Right cardiac atrium (tissue), 5 donors: ENCODE results near the gene MEGF9. TPM values are rescaled to one million over a fixed set of nuclear protein-coding genes. Genes with fewer than 3 reads are reported as not detected.

ENCODE experiments used
- ATAC-seq, 2 donors: fragments of 200-7000 bp; cut with Tn5 transposase; one replicate each; pipeline versions ENCODE4 v1.8.0 to v1.9.1; 2020; ENCODE audit warnings: moderate library complexity in 2 of 2, mild to moderate bottlenecking in 1 of 2
- DNase-seq, 3 donors: peaks; one replicate each; pipeline ENCODE4 v3.0.0-alpha.2; 2020
- H3K27ac ChIP-seq: one replicate; pipeline ENCODE4 v1.5.1; 2013; ENCODE audit warnings: mild to moderate bottlenecking, low read length, control low read depth, moderate library complexity
- H3K27me3 ChIP-seq: one replicate; pipeline ENCODE4 v1.6.1; 2013; ENCODE audit not compliant: control insufficient read depth, insufficient read depth
- H3K4me1 ChIP-seq: one replicate; pipeline ENCODE4 v1.6.1; 2013; ENCODE audit warnings: low read length; ENCODE audit not compliant: control insufficient read depth, insufficient read depth
- H3K4me3 ChIP-seq: one replicate; pipeline ENCODE4 v1.5.1; 2013; ENCODE audit warnings: low read length, control low read depth
- H3K9me3 ChIP-seq: one replicate; pipeline ENCODE4 v1.6.1; 2013; ENCODE audit warnings: low read length; ENCODE audit not compliant: control insufficient read depth
- WGBS: extraction: QIAGEN DNeasy Blood & Tissue Kit; methylation state at CpG from one replicate; pipeline ENCODE4 v1.1.7; 2013; 5-methylcytosine and 5-hydroxymethylcytosine counted together
- intact Hi-C, 4 donors: fragments of 100-400 bp; cut with DNase I; formaldehyde crosslinking; loops; one replicate each; pipeline versions ENCODE4 v1.11.0 to v1.14.0; 2022 to 2023
- long read RNA-seq, 4 donors: library from polyadenylated mRNA; unstranded; transcript quantifications; one replicate each; pipeline ENCODE4 v2.0.0, GENCODE V29; 2020 to 2021
- polyA plus RNA-seq: library from polyadenylated mRNA; stranded (reverse); fragments of 200-250 nt; gene quantifications from one replicate; pipeline ENCODE4 v1.2.3, GENCODE V29; 2013
- total RNA-seq, 4 donors: library from RNA; stranded (reverse); fragmentation: NEBNext Ultra II Directional; extraction: Animal tissue kit (Norgen Biotek cat#: 25700); gene quantifications; one replicate each; pipeline ENCODE4 v1.2.1, GENCODE V29; 2021
- donor health status: healthy with polysubstance abuse.
- donor health status: DM: no; HTN: yes; CAD: no.
- donor health status: DM: no; HTN: no; CAD: no.
- donor health status: DM: no; HTN: yes; CAD: no; lungs with severe emphysema.
- donor health status: DM: yes; HTN: yes; CAD: no.

Gene MEGF9
- total RNA-seq: 10 to 100 TPM; 11.5 to 15.1 (median 13.7) TPM
- 6.2 TPM for polyA plus RNA-seq
- long read RNA-seq, donor 1, partial matches to known transcripts: 2 of 7 reads
- long read RNA-seq, donor 1, other reads (novel, unspliced or antisense): 5 of 7 reads
- long read RNA-seq, donor 2, full-length matches to known transcripts: 1 of 4 reads
- long read RNA-seq, donor 2, partial matches to known transcripts: 1 of 4 reads
- long read RNA-seq, donor 2, other reads (novel, unspliced or antisense): 2 of 4 reads
- long read RNA-seq, donor 3, partial matches to known transcripts: 4 of 8 reads
- long read RNA-seq, donor 3, other reads (novel, unspliced or antisense): 4 of 8 reads
- long read RNA-seq, donor 4, full-length matches to known transcripts: 1 of 3 reads
- long read RNA-seq, donor 4, partial matches to known transcripts: 0 of 3 reads
- long read RNA-seq, donor 4, other reads (novel, unspliced or antisense): 2 of 3 reads

- no peaks in the 10 kb centered on the region for H3K9me3 ChIP-seq
- H3K4me3 ChIP-seq: peak within 1 kb of the TSS; percentile 85
- ATAC-seq: peak; percentile 98
- peak within 1 kb of the TSS; percentile 16 for H3K27ac ChIP-seq
- under 1% methylated on average over 102 of the region's 102 CpGs for WGBS
- H3K27me3 ChIP-seq: no peaks in the 10 kb centered on the region
- no peaks in the 10 kb centered on the region for H3K4me1 ChIP-seq
- intact Hi-C loops: no loop called here
- peak; percentile 98 to 99 (median 99) for DNase-seq
These were observed at the start of gene MEGF9 for GRCh38 chr9:120714088-120714845. Gene MEGF9, minus strand, starts transcription at chr9:120714470. Its CDS starts 112 bp downstream, at chr9:120714358.

- intact Hi-C loops: no loop called here
- H3K27me3 ChIP-seq: no peaks in the 10 kb centered on the region
- H3K27ac ChIP-seq: no peak overlapping the region
- H3K4me1 ChIP-seq: no peaks in the 10 kb centered on the region
- 58% methylated on average over 2 of the region's 2 CpGs for WGBS
- H3K9me3 ChIP-seq: no peaks in the 10 kb centered on the region
- DNase-seq: no peak
- H3K4me3 ChIP-seq: no peak overlapping the region
- ATAC-seq: no peak
These were observed 46.7 kb upstream of the MEGF9 start for GRCh38 chr9:120761006-120761405.

- WGBS: 93% methylated on average over 9 of the region's 9 CpGs
- no peaks in the 10 kb centered on the region for H3K27me3 ChIP-seq
- no peak for DNase-seq
- no peak overlapping the region for H3K27ac ChIP-seq
- no peaks in the 10 kb centered on the region for H3K9me3 ChIP-seq
- no peak for ATAC-seq
- intact Hi-C loops: loop anchor here (5.0 to 10.0 kb wide), 4 partner anchors 175 to 302 kb away; no protein-coding TSS in a partner anchor
- no peaks in the 10 kb centered on the region for H3K4me1 ChIP-seq
- no peak overlapping the region for H3K4me3 ChIP-seq
These were observed 45.6 kb upstream of the MEGF9 start for GRCh38 chr9:120759755-120760400.

- DNase-seq (no peak), ATAC-seq (no peak)
- H3K9me3 ChIP-seq: no peaks in the 10 kb centered on the region
- intact Hi-C loops: loop anchor here (5.0 to 10.0 kb wide), 4 partner anchors 176 to 304 kb away; no protein-coding TSS in a partner anchor
- no peak overlapping the region for H3K4me3 ChIP-seq
- no peaks in the 10 kb centered on the region for H3K27me3 ChIP-seq
- H3K27ac ChIP-seq: no peak overlapping the region
- H3K4me1 ChIP-seq: no peaks in the 10 kb centered on the region
- 84% methylated on average over 3 of the region's 3 CpGs for WGBS
These were observed 44.3 kb upstream of the MEGF9 start for GRCh38 chr9:120758544-120758943.

- Histone ChIP-seq H3K27ac (no peak overlapping the region), H3K27me3 (no peaks in the 10 kb centered on the region), H3K9me3 (no peaks in the 10 kb centered on the region), H3K4me1 (no peaks in the 10 kb centered on the region), H3K4me3 (no peak overlapping the region)
- DNase-seq (no peak), ATAC-seq (no peak)
- WGBS: 64% methylated on average over 6 of the region's 6 CpGs
- intact Hi-C loops: loop anchor here (5.0 to 10.0 kb wide), 4 partner anchors 178 to 305 kb away; no protein-coding TSS in a partner anchor
These were observed 43.0 kb upstream of the MEGF9 start for GRCh38 chr9:120757026-120757913.

- Histone ChIP-seq H3K4me1 (no peaks in the 10 kb centered on the region), H3K4me3 (no peak overlapping the region), H3K9me3 (no peaks in the 10 kb centered on the region), H3K27ac (no peak overlapping the region), H3K27me3 (no peaks in the 10 kb centered on the region)
- intact Hi-C loops: loop anchor here (5.0 to 10.0 kb wide), 4 partner anchors 178 to 306 kb away; no protein-coding TSS in a partner anchor
- DNase-seq (no peak), ATAC-seq (no peak)
- 11% methylated on average over 1 of the region's 1 CpG for WGBS
These were observed 42.3 kb upstream of the MEGF9 start for GRCh38 chr9:120756531-120756930.

GRCh38 chr9:120755810-120756434, 41.7 kb upstream of the MEGF9 start:
- H3K9me3 ChIP-seq: no peaks in the 10 kb centered on the region
- ATAC-seq (peak; percentile 59 to 68), DNase-seq (peak in 1 of 3 donors; percentile 56)
- no peak overlapping the region for H3K27ac ChIP-seq
- H3K27me3 ChIP-seq: no peaks in the 10 kb centered on the region
- H3K4me3 ChIP-seq: no peak overlapping the region
- 13% methylated on average over 6 of the region's 6 CpGs for WGBS
- H3K4me1 ChIP-seq: no peaks in the 10 kb centered on the region
- intact Hi-C loops: loop anchor here (5.0 to 10.0 kb wide), 4 partner anchors 179 to 306 kb away; no protein-coding TSS in a partner anchor

- intact Hi-C loops: loop anchor here (5.0 to 10.0 kb wide), 4 partner anchors 180 to 307 kb away; no protein-coding TSS in a partner anchor
- H3K27me3 ChIP-seq: no peaks in the 10 kb centered on the region
- H3K27ac ChIP-seq: no peak overlapping the region
- H3K9me3 ChIP-seq: no peaks in the 10 kb centered on the region
- no peak overlapping the region for H3K4me3 ChIP-seq
- ATAC-seq (no peak), DNase-seq (no peak)
- 96% methylated on average over 2 of the region's 2 CpGs for WGBS
- no peaks in the 10 kb centered on the region for H3K4me1 ChIP-seq
These were observed 40.8 kb upstream of the MEGF9 start for GRCh38 chr9:120755044-120755443.

GRCh38 chr9:120750421-120750820, 36.2 kb upstream of the MEGF9 start:
- ATAC-seq (no peak), DNase-seq (no peak)
- WGBS: 94% methylated on average over 5 of the region's 5 CpGs
- H3K27me3 ChIP-seq: no peaks in the 10 kb centered on the region
- intact Hi-C loops: loop anchor here in 2 of 4 donors (10.0 kb wide), 2 partner anchors 184 to 194 kb away; no protein-coding TSS in a partner anchor
- no peaks in the 10 kb centered on the region for H3K4me1 ChIP-seq
- no peak overlapping the region for H3K4me3 ChIP-seq
- H3K9me3 ChIP-seq: no peaks in the 10 kb centered on the region
- H3K27ac ChIP-seq: no peak overlapping the region
